SU-DHL-6 (cell line): ENCODE data around the gene XRCC2.

ENCODE experiments used
- EZH2phosphoT487 ChIP-seq: fragments of 200-600 bp; sonication (generic), shearing (Covaris generic); conservative IDR thresholded peaks from 2 replicates; pipeline ENCODE4 v1.6.1; 2018; ENCODE audit warnings: mild to moderate bottlenecking, antibody characterized with exemption, low read length, moderate library complexity, mixed read lengths
- TF ChIP-seq, protein P1 (sequence below): fragments of 200-600 bp; sonication (generic); IDR thresholded peaks from one replicate; pipeline ENCODE4 v1.5.1; 2017; ENCODE audit warnings: antibody characterized with exemption, mild to moderate bottlenecking, low read length, moderate library complexity; ENCODE audit not compliant: insufficient read depth, poor library complexity, severe bottlenecking

DNA sequence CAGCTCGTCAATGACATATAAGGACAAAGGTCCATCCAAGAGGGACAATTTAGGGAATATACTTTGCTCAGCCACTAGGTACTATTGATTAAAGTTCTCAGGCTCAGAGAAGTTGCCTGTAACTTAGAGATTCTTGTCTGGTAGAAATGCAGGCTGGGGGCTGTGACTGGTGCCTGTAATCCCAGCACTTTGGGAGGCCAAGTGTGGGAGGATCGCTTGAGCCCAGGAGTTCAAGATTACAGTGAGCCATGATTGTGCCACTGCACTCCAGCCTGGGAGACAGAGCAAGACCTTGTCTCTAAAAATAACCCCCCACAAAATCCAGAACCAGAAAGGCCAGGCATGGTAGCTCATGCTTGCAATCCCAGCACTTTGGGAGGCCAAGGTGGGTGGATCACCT, 47.4 kb upstream of the XRCC2 start:
- TF ChIP-seq, protein P1, sequence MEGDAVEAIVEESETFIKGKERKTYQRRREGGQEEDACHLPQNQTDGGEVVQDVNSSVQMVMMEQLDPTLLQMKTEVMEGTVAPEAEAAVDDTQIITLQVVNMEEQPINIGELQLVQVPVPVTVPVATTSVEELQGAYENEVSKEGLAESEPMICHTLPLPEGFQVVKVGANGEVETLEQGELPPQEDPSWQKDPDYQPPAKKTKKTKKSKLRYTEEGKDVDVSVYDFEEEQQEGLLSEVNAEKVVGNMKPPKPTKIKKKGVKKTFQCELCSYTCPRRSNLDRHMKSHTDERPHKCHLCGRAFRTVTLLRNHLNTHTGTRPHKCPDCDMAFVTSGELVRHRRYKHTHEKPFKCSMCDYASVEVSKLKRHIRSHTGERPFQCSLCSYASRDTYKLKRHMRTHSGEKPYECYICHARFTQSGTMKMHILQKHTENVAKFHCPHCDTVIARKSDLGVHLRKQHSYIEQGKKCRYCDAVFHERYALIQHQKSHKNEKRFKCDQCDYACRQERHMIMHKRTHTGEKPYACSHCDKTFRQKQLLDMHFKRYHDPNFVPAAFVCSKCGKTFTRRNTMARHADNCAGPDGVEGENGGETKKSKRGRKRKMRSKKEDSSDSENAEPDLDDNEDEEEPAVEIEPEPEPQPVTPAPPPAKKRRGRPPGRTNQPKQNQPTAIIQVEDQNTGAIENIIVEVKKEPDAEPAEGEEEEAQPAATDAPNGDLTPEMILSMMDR: no peak
- TF ChIP-seq EZH2phosphoT487: no peak
